Lower leg skin (tissue), 4 donors: ENCODE results near the gene SSH2. TPM values are rescaled to one million over a fixed set of nuclear protein-coding genes. Genes with fewer than 3 reads are reported as not detected.

Experiments used
- DNase-seq, 2 donors: peaks; one replicate each; pipeline ENCODE4 v3.0.0-alpha.2; 2019; ENCODE audit warnings: low spot score in 2 of 2
- H3K4me3 ChIP-seq: fragments of 200-600 bp; sonication (generic); 2 replicates; pipeline ENCODE4 v1.5.1; 2017; ENCODE audit warnings: mild to moderate bottlenecking, low read depth; ENCODE audit not compliant: poor library complexity, severe bottlenecking
- POLR2A ChIP-seq, 2 donors: fragments of 450-650 bp; IDR thresholded peaks; one replicate each; pipeline ENCODE4 v1.6.1; 2016 to 2017; ENCODE audit warnings: antibody characterized with exemption in 2 of 2, mild to moderate bottlenecking in 1 of 2, moderate library complexity in 1 of 2
- WGBS, 2 donors: methylation state at CpG; one replicate each; pipeline ENCODE4 v1.1.5; 2018; 5-methylcytosine and 5-hydroxymethylcytosine counted together
- intact Hi-C: fragments of 100-400 bp; cut with DNase I; formaldehyde crosslinking; loops from one replicate; pipeline ENCODE4 v1.15.0; 2023; ENCODE audit warnings: low total_unique reads
- total RNA-seq, 4 donors: library from RNA; depleted of rRNA; stranded (reverse); fragments of >200 nt; gene quantifications; one replicate each; pipeline ENCODE4 v1.1.0, GENCODE V29; 2016
- TF ChIP-seq, protein P1 (sequence below), 3 donors: fragments of 450-650 bp; IDR thresholded peaks; one replicate each; pipeline ENCODE4 v1.5.1; 2016; ENCODE audit warnings: antibody characterized with exemption in 3 of 3, mild to moderate bottlenecking in 3 of 3, moderate library complexity in 2 of 3

The SSH2 gene
- total RNA-seq, 4 donors from 2014 or later = 10.0 to 20.3 (median 15.3) TPM

DNA sequence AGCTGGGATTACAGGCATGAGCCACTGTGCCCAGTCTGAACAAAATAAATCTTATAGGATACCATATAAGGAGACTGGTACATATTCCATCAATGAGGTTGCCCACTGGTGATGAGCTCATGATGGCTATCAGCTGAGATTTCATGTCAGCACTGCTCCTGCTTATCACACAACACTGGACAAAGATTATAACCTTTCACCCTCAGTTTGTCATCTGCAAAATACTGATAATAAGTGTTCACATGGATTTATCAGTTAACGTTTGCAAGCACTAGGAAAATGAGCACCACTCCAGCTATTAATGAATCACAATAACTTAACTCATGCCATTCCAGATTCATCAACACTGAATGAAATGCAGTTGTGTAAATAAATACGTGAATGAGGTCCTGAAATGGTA is 83.7 kb downstream of the SSH2 start:
- 79 to 84% methylated on average over 2 of the region's 2 CpGs for WGBS, 2 donors
- no peak for TF ChIP-seq POLR2A (IDR thresholded peaks at IDR 0.05)
- TF ChIP-seq, protein P1, sequence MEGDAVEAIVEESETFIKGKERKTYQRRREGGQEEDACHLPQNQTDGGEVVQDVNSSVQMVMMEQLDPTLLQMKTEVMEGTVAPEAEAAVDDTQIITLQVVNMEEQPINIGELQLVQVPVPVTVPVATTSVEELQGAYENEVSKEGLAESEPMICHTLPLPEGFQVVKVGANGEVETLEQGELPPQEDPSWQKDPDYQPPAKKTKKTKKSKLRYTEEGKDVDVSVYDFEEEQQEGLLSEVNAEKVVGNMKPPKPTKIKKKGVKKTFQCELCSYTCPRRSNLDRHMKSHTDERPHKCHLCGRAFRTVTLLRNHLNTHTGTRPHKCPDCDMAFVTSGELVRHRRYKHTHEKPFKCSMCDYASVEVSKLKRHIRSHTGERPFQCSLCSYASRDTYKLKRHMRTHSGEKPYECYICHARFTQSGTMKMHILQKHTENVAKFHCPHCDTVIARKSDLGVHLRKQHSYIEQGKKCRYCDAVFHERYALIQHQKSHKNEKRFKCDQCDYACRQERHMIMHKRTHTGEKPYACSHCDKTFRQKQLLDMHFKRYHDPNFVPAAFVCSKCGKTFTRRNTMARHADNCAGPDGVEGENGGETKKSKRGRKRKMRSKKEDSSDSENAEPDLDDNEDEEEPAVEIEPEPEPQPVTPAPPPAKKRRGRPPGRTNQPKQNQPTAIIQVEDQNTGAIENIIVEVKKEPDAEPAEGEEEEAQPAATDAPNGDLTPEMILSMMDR (IDR thresholded peaks at IDR 0.05) = no peak
- intact Hi-C loops = no loop called here
- DNase-seq = no peak
- no peak overlapping the region for H3K4me3 ChIP-seq

DNA sequence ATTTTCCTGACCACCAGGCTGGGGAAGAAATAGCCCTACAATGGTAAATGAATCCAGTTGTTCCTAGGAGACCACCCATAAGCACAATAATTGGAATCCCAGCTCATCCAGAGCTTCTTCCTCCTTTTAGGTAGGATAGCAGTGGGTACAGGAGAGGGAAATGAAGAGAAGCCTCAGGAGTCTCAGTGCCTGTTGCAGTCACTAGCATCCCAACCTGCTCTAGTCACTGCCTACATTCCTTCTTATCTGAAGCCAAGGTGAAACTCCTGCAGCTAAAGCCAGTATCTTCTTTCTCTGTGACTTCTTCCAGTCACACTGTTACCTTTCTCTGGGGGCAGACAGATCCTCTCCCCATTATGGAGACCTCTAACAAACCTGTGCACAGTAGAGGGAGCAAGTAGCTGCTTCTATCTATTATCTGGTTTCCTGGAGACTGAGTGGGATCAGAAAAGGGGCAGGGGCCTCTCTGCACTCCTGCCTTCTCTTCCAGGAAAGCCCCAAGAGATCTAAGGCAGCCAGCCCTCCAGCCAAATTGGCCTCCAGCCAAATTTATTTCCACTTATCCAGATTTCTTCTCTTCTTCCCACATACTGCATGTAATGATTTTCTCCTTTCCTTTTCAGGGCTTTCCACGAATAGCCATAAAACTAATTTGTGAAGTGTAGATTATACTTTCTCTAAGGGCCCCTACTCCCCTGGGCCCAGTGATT is 85.5 kb downstream of the SSH2 start:
- intact Hi-C loops = no loop called here
- WGBS, 2 donors = 69 to 71% methylated on average over 1 of the region's 1 CpG
- H3K4me3 ChIP-seq = no peak overlapping the region
- DNase-seq = no peak
- no peak for TF ChIP-seq POLR2A (IDR thresholded peaks at IDR 0.05)
- TF ChIP-seq, protein P1 (IDR thresholded peaks at IDR 0.05) = no peak

DNA sequence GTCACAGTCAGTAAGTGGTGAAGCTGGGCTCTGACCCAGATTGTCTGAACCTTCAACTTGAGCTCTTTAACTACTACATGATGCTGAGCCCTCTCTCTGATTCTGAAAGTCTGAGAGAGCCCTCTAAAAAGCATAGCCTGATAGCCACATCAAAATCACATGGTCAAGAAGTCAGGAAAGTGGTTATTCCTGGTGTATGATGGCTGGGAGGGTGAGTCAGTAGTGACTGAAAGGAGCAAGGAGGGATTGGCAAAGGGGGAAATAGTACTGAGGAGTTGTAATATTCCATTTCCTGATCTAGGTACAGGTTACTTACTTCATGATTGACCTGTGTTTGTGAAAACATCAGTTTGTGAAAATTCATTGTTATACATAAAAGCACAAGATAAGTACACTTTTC is 89.1 kb downstream of the SSH2 start:
- DNase-seq = no peak
- H3K4me3 ChIP-seq = no peak overlapping the region
- no peak for TF ChIP-seq POLR2A (IDR thresholded peaks at IDR 0.05)
- TF ChIP-seq, protein P1 (IDR thresholded peaks at IDR 0.05) = no peak
- intact Hi-C loops = no loop called here

DNA sequence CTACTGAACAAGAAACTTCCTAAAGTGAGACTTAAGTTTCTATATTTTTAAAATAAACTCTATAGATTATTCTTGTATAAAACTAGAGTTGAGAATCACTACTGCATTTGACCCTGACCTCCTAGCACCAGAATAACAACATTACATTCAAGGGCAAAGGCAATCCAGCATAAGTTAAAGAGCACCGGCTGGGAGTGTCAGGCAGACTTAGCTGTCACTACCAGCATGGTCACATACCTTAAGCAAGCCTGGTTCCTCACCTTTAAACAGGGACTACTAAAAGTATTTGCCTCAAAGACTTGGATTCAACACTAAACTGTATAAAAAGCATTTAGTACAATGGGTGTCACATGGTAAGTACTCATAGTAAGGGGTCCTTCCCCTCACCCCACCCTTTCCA is 90.4 kb downstream of the SSH2 start:
- DNase-seq = no peak
- WGBS, 2 donors = 84 to 100% methylated on average over 1 of the region's 1 CpG
- TF ChIP-seq POLR2A (IDR thresholded peaks at IDR 0.05) = no peak
- TF ChIP-seq, protein P1 (IDR thresholded peaks at IDR 0.05) = no peak
- intact Hi-C loops = no loop called here
- H3K4me3 ChIP-seq = no peak overlapping the region

DNA sequence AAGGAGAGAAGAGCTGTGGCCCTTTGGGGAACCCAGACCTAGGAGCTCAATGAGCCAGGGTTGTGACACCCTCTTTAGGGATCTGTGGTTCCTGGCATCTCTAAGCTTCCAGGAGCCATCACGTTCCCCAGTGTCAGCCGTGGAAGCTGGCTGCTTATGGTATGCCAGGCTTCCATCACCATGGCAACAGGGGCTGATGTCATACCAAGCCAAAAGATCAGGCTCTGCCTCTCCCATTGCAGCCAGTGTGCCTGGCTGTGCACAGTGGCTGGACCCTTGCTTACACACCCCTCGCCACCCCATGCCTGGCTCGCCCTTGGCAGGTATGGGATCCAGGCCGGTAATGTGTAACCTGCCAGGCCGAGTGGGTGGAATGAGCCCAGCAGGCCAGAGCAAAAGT is 91.1 kb downstream of the SSH2 start:
- no peak for TF ChIP-seq POLR2A (IDR thresholded peaks at IDR 0.05)
- TF ChIP-seq, protein P1 (IDR thresholded peaks at IDR 0.05) = no peak
- H3K4me3 ChIP-seq = no peak overlapping the region
- DNase-seq = no peak
- intact Hi-C loops = no loop called here
- WGBS, 2 donors = 84 to 88% methylated on average over 6 of the region's 6 CpGs

DNA sequence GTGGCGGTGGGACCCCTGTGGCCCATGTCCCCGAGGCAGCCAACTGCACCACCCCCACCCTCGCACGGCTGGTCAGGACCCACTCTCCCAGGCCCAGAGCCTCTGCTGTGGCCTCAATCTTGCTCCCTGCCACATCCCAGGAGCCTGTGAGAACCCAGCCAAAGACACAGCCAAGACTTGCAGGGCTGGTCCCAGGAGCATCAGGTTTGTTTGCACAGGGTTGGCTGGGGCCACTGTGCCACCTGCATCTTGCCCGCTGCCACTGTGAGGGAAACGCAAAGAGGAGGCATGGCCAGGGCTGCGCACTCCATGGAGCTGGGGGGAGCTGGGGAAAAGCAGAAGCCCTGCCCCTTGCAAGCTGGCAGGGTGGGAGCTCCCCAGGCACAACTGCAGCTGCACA is 92.5 kb downstream of the SSH2 start:
- DNase-seq = no peak
- TF ChIP-seq, protein P1 (IDR thresholded peaks at IDR 0.05) = no peak
- TF ChIP-seq POLR2A (IDR thresholded peaks at IDR 0.05) = no peak
- intact Hi-C loops = no loop called here
- 97 to 100% methylated on average over 7 of the region's 7 CpGs for WGBS, 2 donors
- no peak overlapping the region for H3K4me3 ChIP-seq
